ENCODE results near the gene APOBEC3C. TPM values are rescaled to one million over a fixed set of nuclear protein-coding genes. Genes with fewer than 3 reads are reported as not detected.

The APOBEC3C gene
- total RNA-seq, 2 donors from 2014 or later, result 2.6 to 6.7 TPM

DNA sequence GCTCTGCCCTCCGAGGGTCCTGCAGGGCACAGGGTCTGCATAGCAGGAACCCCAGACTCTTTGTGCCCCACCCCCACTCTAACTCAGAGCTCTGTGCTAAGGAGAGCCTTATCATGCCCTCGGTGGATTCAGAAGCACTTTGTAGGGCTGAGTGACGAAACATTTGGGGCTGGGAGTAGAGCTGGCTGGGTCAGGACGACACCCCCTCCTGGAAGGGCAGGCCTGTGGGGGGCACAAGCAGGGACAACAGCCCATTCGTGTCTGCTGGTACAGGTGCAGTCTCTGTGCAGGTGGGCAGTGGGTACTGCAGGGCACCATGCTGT, 47.7 kb upstream of the APOBEC3C start:
- no peak overlapping the region for H3K4me3 ChIP-seq
- peaks cover 23% of the 10 kb centered on the region for H3K4me1 ChIP-seq
- no peaks in the 10 kb centered on the region for H3K9me3 ChIP-seq
- TF ChIP-seq, protein P1, sequence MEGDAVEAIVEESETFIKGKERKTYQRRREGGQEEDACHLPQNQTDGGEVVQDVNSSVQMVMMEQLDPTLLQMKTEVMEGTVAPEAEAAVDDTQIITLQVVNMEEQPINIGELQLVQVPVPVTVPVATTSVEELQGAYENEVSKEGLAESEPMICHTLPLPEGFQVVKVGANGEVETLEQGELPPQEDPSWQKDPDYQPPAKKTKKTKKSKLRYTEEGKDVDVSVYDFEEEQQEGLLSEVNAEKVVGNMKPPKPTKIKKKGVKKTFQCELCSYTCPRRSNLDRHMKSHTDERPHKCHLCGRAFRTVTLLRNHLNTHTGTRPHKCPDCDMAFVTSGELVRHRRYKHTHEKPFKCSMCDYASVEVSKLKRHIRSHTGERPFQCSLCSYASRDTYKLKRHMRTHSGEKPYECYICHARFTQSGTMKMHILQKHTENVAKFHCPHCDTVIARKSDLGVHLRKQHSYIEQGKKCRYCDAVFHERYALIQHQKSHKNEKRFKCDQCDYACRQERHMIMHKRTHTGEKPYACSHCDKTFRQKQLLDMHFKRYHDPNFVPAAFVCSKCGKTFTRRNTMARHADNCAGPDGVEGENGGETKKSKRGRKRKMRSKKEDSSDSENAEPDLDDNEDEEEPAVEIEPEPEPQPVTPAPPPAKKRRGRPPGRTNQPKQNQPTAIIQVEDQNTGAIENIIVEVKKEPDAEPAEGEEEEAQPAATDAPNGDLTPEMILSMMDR (IDR thresholded peaks at IDR 0.05), result no peak
- TF ChIP-seq POLR2A (IDR thresholded peaks at IDR 0.05), result no peak
- 56% methylated on average over 5 of the region's 5 CpGs; no CpG with 5 or more reads in 1 of the 2 donors for WGBS, 2 donors
- intact Hi-C loops (cut with DNase I), result no loop called here
- no peaks in the 10 kb centered on the region for H3K36me3 ChIP-seq (replicated peaks in 1 of 2; ENCODE audit: insufficient read depth in 1 of 2, low read depth in 2 of 2)
- DNase-seq (no peak), ATAC-seq (no peak)
- no peaks in the 10 kb centered on the region for H3K27me3 ChIP-seq
- no peak overlapping the region for H3K27ac ChIP-seq

DNA sequence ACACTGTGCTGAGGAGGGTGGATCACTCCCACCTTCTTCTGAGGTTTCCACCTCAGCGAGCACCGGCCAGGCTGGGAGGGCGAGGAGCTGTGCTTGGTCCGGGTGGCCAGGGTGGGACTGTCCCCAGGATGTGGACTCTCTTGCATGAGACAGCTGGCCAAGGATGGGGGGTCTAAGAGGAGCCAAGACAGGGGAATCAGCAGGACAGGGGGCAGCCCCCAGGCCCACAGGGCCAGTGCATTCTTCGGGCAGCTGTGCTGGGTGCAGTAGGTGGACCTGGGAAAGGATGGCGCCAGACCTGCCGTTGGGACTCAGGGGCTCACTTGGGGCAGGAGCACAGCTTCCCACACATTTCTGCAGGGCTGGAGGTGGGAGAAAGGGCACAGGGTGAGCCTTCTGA, 47.1 kb upstream of the APOBEC3C start:
- no peak overlapping the region for H3K27ac ChIP-seq
- H3K4me1 ChIP-seq, result peaks cover 23% of the 10 kb centered on the region
- WGBS, 2 donors, result 94% methylated on average over 7 of the region's 7 CpGs; no CpG with 5 or more reads in 1 of the 2 donors
- no peaks in the 10 kb centered on the region for H3K27me3 ChIP-seq
- no peak for TF ChIP-seq POLR2A (IDR thresholded peaks at IDR 0.05)
- TF ChIP-seq, protein P1 (IDR thresholded peaks at IDR 0.05), result no peak
- no peak for ATAC-seq
- DNase-seq, result no peak
- H3K36me3 ChIP-seq (replicated peaks in 1 of 2; ENCODE audit: insufficient read depth in 1 of 2, low read depth in 2 of 2), result no peaks in the 10 kb centered on the region
- no peaks in the 10 kb centered on the region for H3K9me3 ChIP-seq
- intact Hi-C loops (cut with DNase I), result no loop called here
- H3K4me3 ChIP-seq, result no peak overlapping the region

DNA sequence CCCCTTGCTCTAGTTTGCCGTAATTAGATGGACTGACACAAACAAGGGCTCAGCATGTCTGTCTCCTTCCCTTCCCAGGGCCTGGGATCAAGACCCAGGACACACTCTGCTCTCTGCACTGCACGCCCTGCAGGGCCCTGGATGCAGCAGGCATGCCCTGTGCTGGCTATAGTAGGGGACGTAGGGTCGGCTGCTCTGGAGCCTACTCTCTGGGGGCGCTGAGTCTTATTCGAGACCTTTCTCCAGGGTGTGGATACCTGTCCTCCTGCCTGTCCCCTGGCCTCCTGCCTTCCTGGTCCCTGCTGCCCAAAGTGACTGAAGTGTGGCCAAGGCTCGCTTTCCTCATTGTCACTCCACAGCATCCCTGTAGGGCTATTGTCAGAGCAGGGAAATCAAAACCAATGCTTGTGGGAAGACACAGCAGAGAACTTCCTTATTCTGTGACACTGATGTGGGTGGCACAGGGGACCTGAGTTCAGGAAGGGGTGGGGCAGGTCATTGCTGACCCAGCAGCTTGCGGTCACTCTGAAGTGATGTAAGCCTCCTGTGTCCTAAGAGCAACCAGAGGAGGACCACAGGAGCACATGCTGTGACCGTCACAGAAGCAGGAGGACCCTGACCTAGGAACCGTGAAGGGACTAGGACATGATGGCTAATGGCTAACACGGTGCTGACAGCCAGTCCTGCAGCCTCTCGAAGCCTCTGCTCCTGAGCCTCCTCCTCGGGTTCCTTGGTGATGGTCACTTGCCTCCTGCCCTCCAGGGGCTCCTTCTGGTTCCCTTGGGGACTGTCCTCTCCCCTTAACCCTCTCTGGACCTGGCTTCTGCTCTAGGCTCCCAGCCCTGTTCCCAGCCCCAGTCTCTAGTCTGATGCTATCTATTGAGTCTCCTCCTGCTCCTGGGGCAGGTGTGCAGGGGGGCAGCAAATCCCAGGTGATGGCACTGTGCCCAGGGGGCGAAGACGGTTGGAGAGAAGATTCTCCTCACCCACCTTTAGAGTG, 46.3 kb upstream of the APOBEC3C start:
- Histone ChIP-seq H3K36me3 (replicated peaks in 1 of 2; ENCODE audit: insufficient read depth in 1 of 2, low read depth in 2 of 2) (no peaks in the 10 kb centered on the region), H3K4me3 (no peak overlapping the region), H3K4me1 (peaks cover 23% of the 10 kb centered on the region), H3K27ac (no peak overlapping the region), H3K9me3 (no peaks in the 10 kb centered on the region), H3K27me3 (no peaks in the 10 kb centered on the region)
- TF ChIP-seq, protein P1 (IDR thresholded peaks at IDR 0.05), result no peak
- TF ChIP-seq POLR2A (IDR thresholded peaks at IDR 0.05), result no peak
- ATAC-seq (no peak), DNase-seq (peak in 1 of 4 donors; percentile 76)
- intact Hi-C loops (cut with DNase I), result no loop called here
- 81 to 84% methylated on average over 9 to 15 of the region's 15 CpGs for WGBS, 2 donors

DNA sequence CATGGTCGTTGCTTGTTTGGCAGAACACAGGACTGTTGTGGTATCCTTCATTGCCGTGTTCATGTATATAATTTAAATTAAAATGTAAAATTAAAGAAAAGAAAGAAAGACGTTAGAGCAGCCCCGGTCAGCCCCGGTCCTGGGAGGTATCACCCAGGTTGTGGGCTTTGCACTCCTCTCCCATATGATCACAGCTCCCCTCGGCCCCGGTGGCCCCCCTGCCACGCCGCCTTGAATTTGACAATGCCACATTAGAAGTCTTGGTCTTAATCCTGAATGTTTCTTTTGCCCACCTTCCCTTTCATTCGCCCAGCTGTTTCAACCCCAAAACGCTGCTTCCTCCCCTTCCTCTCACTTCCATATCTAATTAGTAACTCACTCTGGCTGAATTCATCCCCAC, 45.3 kb upstream of the APOBEC3C start:
- no peak for TF ChIP-seq POLR2A (IDR thresholded peaks at IDR 0.05)
- TF ChIP-seq, protein P1 (IDR thresholded peaks at IDR 0.05), result no peak
- Histone ChIP-seq H3K4me1 (peaks cover 19% of the 10 kb centered on the region), H3K36me3 (replicated peaks in 1 of 2; ENCODE audit: insufficient read depth in 1 of 2, low read depth in 2 of 2) (no peaks in the 10 kb centered on the region), H3K27ac (no peak overlapping the region), H3K9me3 (no peaks in the 10 kb centered on the region), H3K4me3 (no peak overlapping the region), H3K27me3 (no peaks in the 10 kb centered on the region)
- intact Hi-C loops (cut with DNase I), result no loop called here
- no peak for ATAC-seq
- 73 to 74% methylated on average over 11 of the region's 11 CpGs for WGBS, 2 donors
- no peak for DNase-seq

Data from body of pancreas (tissue), 4 donors.